WTC11 (cell line): ENCODE results near the gene FHIT.

Source experiments
- CTCF ChIP-seq: fragments of 200-600 bp; IDR thresholded peaks from 2 replicates; pipeline ENCODE4 v1.8.0; 2022; ENCODE audit warnings: antibody characterized with exemption
- NR1H2 ChIP-seq: sonication (generic); formaldehyde crosslinking; IDR thresholded peaks from 2 replicates; pipeline ENCODE4 v1.9.0; 2021; ENCODE audit warnings: mild to moderate bottlenecking, moderate library complexity, missing genetic modification reagents

GRCh38 chr3:59772416-59773408 is 1478.5 kb downstream of the FHIT start:
- no peak for TF ChIP-seq CTCF
- TF ChIP-seq NR1H2 (CRISPR knock-in tag), result no peak
